SU-DHL-6 (cell line): ENCODE data around the gene FBLN7.

ENCODE experiments used
- EZH2phosphoT487 ChIP-seq: fragments of 200-600 bp; sonication (generic), shearing (Covaris generic); conservative IDR thresholded peaks from 2 replicates; pipeline ENCODE4 v1.6.1; 2018; ENCODE audit warnings: mild to moderate bottlenecking, antibody characterized with exemption, low read length, moderate library complexity, mixed read lengths
- TF ChIP-seq, protein P1 (sequence below): fragments of 200-600 bp; sonication (generic); IDR thresholded peaks from one replicate; pipeline ENCODE4 v1.5.1; 2017; ENCODE audit warnings: antibody characterized with exemption, mild to moderate bottlenecking, low read length, moderate library complexity; ENCODE audit not compliant: insufficient read depth, poor library complexity, severe bottlenecking

DNA sequence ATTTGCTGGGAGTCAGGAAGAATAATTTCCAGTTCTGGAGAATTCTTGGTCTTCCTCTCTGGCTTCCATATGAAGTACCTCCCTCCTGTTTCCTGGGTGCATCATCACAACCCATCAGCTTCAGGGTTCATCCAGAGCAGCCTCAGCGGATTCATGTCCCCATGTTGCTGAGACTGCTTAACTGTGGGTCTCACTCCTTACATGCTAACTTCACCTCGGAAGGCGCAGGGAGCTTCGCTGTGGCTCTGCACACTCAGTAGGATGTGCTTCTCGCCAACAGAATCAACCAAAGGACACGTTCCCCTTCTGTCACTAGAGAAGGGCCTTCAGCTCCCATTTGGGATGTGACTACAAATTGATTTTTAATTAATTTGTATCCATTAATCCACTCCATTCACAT, 24.2 kb downstream of the FBLN7 start:
- TF ChIP-seq, protein P1, sequence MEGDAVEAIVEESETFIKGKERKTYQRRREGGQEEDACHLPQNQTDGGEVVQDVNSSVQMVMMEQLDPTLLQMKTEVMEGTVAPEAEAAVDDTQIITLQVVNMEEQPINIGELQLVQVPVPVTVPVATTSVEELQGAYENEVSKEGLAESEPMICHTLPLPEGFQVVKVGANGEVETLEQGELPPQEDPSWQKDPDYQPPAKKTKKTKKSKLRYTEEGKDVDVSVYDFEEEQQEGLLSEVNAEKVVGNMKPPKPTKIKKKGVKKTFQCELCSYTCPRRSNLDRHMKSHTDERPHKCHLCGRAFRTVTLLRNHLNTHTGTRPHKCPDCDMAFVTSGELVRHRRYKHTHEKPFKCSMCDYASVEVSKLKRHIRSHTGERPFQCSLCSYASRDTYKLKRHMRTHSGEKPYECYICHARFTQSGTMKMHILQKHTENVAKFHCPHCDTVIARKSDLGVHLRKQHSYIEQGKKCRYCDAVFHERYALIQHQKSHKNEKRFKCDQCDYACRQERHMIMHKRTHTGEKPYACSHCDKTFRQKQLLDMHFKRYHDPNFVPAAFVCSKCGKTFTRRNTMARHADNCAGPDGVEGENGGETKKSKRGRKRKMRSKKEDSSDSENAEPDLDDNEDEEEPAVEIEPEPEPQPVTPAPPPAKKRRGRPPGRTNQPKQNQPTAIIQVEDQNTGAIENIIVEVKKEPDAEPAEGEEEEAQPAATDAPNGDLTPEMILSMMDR = no peak
- no peak for TF ChIP-seq EZH2phosphoT487
